HFFc6 (cell line): Measurements from ENCODE around the gene MRGPRD. TPM values are rescaled to one million over a fixed set of nuclear protein-coding genes. Genes with fewer than 3 reads are reported as not detected.

Experiments
- DNase-seq: peaks from one replicate; pipeline ENCODE4 v3.0.0-alpha.2; 2018
- H3K27ac Mint-ChIP-seq: 2 replicates; pipeline ENCODE4 v1.8.0; 2020; ENCODE audit warnings: mild to moderate bottlenecking, mixed read lengths
- H3K27me3 Mint-ChIP-seq: 2 replicates; pipeline ENCODE4 v1.8.0; 2021; ENCODE audit warnings: mild to moderate bottlenecking, moderate library complexity, mixed read lengths; ENCODE audit not compliant: insufficient read depth
- H3K36me3 Mint-ChIP-seq: 2 replicates; pipeline ENCODE4 v1.8.0; 2021; ENCODE audit warnings: low read depth, mixed read lengths
- H3K4me1 Mint-ChIP-seq: 2 replicates; pipeline ENCODE4 v1.8.0; 2020; ENCODE audit warnings: low read depth, mixed read lengths
- H3K4me3 Mint-ChIP-seq: 2 replicates; pipeline ENCODE4 v1.8.0; 2020; ENCODE audit warnings: mild to moderate bottlenecking, moderate library complexity, mixed read lengths
- H3K9me3 Mint-ChIP-seq: 2 replicates; pipeline ENCODE4 v1.8.0; 2020; ENCODE audit warnings: mild to moderate bottlenecking, mixed read lengths
- total RNA-seq, 6 experiments: library from RNA; stranded (reverse); fragmentation: NEBNext Ultra II Directional; extraction: Animal tissue kit (Norgen Biotek cat#: 25700); gene quantifications; 2 replicates in 1 of 6; 3 replicates in 5 of 6; pipeline ENCODE4 v1.2.3, GENCODE V29; 2021
- TF ChIP-seq, protein P1 (sequence below): fragments of 200-600 bp; sonication (generic); IDR thresholded peaks from 2 replicates; pipeline ENCODE4 v1.5.0; 2021; ENCODE audit warnings: antibody characterized with exemption, mild to moderate bottlenecking

MRGPRD gene
- total RNA-seq, 6 experiments from 2014 or later: not detected

DNA sequence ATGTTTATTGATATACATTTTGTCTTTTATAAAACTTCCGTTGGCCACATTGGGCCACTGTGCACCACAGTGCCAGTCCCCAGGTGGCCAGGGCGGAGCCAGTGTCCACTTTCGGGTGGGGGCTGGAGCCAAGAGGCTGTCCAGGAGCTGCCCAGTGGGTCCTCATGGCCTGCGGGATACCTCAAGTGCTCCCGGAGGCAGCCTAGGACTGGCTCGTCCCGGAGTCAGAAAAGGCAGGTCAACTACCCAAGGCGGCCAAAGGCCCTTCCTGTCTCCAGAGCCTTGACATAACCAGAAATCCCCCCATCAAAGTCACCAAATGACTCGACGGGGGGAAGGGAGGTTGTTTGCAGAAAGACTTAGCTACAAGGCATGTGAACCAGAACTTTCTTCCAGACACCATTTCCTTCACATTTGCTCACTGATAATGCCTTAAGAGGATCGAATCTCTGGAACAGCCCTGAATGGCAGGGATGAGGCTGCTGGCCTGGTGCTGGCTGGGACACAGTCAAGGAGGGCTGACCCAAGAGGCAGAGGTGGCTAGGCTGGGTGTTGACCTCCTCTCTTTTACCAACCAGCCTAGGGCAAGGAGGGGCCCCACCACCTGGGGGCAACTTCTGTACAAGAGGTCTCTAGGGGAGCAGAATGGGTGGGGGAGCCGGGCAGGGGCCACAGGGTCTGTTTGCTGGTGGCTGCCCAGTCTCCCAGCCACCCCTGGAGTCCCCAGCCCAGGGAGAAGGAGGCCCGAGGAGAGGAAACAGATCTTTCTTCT, 23.8 kb upstream of the MRGPRD start:
- no peak overlapping the region for H3K4me3 Mint-ChIP-seq
- H3K27ac Mint-ChIP-seq: no peak overlapping the region
- no peak for DNase-seq
- TF ChIP-seq, protein P1, sequence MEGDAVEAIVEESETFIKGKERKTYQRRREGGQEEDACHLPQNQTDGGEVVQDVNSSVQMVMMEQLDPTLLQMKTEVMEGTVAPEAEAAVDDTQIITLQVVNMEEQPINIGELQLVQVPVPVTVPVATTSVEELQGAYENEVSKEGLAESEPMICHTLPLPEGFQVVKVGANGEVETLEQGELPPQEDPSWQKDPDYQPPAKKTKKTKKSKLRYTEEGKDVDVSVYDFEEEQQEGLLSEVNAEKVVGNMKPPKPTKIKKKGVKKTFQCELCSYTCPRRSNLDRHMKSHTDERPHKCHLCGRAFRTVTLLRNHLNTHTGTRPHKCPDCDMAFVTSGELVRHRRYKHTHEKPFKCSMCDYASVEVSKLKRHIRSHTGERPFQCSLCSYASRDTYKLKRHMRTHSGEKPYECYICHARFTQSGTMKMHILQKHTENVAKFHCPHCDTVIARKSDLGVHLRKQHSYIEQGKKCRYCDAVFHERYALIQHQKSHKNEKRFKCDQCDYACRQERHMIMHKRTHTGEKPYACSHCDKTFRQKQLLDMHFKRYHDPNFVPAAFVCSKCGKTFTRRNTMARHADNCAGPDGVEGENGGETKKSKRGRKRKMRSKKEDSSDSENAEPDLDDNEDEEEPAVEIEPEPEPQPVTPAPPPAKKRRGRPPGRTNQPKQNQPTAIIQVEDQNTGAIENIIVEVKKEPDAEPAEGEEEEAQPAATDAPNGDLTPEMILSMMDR: no peak
- H3K36me3 Mint-ChIP-seq: peaks cover 9% of the 10 kb centered on the region; the same call in 1 of the 2 replicates
- H3K27me3 Mint-ChIP-seq: peaks cover 2% of the 10 kb centered on the region; the same call in 1 of the 2 replicates
- H3K9me3 Mint-ChIP-seq: no peaks in the 10 kb centered on the region
- H3K4me1 Mint-ChIP-seq: peaks cover 57% of the 10 kb centered on the region

DNA sequence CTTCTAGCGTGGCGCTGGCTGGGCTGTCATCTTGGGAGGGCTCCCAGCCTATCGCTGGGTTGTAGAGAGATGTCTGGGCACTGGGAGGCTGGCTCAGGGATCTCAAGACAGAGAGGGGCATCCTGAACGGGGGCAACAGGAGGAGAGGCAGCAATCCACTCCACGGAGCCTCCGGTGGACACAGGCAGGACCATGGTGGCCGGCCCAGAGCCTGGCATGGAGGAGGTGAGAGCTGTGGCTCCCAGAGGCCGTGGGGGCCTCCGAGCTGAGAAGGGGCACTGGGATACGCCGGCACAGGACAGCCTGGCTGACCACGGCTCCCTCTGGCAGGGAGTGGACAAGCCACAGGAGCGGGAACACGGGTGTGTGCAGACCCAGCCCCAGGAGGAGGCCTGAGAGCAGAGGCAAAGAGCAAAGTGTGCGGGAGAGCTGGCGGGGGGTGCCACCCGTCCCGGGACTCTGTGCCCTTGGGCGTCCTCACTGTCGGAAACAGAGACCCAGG, 23.1 kb upstream of the MRGPRD start:
- DNase-seq: no peak
- H3K9me3 Mint-ChIP-seq: no peaks in the 10 kb centered on the region
- H3K27ac Mint-ChIP-seq: no peak overlapping the region
- H3K36me3 Mint-ChIP-seq: peaks cover 9% of the 10 kb centered on the region; the same call in 1 of the 2 replicates
- H3K4me1 Mint-ChIP-seq: peaks cover 57% of the 10 kb centered on the region
- H3K27me3 Mint-ChIP-seq: peaks cover 2% of the 10 kb centered on the region; the same call in 1 of the 2 replicates
- TF ChIP-seq, protein P1: no peak
- H3K4me3 Mint-ChIP-seq: no peak overlapping the region

DNA sequence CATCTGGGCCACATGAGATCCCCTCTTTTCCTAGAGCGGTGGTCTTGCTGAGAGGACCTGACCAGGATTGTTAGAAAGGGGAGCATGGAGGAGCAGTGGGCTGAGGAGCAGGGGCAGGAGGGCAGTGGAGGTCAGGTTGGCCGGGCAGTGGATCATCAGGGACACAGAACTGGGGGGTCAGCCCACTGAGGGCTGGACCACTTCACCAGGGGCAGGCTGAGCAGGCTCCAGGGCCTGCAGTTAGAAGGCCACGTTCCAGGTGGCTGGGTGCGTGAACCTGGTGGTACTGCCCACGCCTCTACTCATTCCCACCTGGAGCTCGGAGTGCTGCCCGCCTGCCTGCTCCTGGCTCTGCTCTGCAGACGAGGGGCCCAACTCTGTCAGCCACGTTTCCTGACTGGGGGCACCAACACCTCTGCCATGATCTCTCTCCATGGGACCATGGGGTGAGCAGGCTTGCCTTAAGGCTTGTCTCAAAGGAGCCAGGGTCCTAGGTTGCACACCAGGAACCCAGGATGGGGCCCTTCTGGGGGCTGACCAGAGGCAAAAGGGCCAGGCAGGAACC, 22.6 kb upstream of the MRGPRD start:
- Mint-ChIP-seq H3K36me3 (peaks cover 9% of the 10 kb centered on the region; the same call in 1 of the 2 replicates), H3K4me1 (peaks cover 57% of the 10 kb centered on the region), H3K27ac (no peak overlapping the region; the same call in 1 of the 2 replicates), H3K27me3 (peaks cover 2% of the 10 kb centered on the region; the same call in 1 of the 2 replicates), H3K9me3 (no peaks in the 10 kb centered on the region), H3K4me3 (no peak overlapping the region)
- TF ChIP-seq, protein P1: no peak
- no peak for DNase-seq

GRCh38 chr11:69002570-69003231, 21.9 kb upstream of the MRGPRD start:
- no peak for DNase-seq
- H3K27ac Mint-ChIP-seq: no peak overlapping the region
- TF ChIP-seq, protein P1: no peak

DNA sequence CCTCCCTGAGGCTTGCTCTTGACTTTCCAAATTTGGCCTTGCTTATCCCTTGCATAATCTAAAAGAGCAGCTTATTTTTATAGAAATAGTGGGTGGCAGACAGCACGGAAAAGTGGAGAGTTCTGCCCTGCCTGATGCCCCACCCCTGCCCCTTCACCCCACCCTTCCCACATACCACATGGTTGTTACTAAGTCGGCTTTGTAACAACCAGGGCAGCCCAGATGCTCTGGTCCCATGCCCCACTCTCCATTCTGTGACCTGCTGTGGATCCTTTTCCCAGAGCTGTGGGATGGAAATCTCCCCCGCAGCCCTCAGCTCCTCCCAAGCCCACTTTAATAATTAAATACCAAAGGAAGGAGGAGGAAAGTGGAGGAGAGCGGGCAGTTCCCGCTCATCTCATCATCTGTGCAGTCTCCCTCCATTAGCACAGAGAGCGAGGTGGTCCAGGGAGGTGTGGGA, 21.4 kb upstream of the MRGPRD start:
- no peak for DNase-seq
- no peaks in the 10 kb centered on the region for H3K9me3 Mint-ChIP-seq
- H3K36me3 Mint-ChIP-seq: peaks cover under 1% of the 10 kb centered on the region; the same call in 1 of the 2 replicates
- H3K27me3 Mint-ChIP-seq: peaks cover 2% of the 10 kb centered on the region; the same call in 1 of the 2 replicates
- H3K4me1 Mint-ChIP-seq: peaks cover 49% of the 10 kb centered on the region
- TF ChIP-seq, protein P1: no peak
- no peak overlapping the region; the same call in 1 of the 2 replicates for H3K27ac Mint-ChIP-seq
- H3K4me3 Mint-ChIP-seq: no peak overlapping the region

More at GRCh38 chr11:69002570-69003231, 21.9 kb upstream of the MRGPRD start:
- Mint-ChIP-seq H3K27me3 (peaks cover 2% of the 10 kb centered on the region; the same call in 1 of the 2 replicates), H3K4me3 (no peak overlapping the region), H3K9me3 (no peaks in the 10 kb centered on the region), H3K4me1 (peaks cover 55% of the 10 kb centered on the region), H3K36me3 (peaks cover 6% of the 10 kb centered on the region; the same call in 1 of the 2 replicates)
